Measurements from ENCODE around the gene INPP5B. TPM values are rescaled to one million over a fixed set of nuclear protein-coding genes. Genes with fewer than 3 reads are reported as not detected.

Gene INPP5B
- total and polyA plus RNA-seq, 9 of the 15 experiments (the other 6 are each of a cell fraction or from before 2014, with no cell fraction given): 14.1 to 28.7 (median 20.9) TPM

DNA sequence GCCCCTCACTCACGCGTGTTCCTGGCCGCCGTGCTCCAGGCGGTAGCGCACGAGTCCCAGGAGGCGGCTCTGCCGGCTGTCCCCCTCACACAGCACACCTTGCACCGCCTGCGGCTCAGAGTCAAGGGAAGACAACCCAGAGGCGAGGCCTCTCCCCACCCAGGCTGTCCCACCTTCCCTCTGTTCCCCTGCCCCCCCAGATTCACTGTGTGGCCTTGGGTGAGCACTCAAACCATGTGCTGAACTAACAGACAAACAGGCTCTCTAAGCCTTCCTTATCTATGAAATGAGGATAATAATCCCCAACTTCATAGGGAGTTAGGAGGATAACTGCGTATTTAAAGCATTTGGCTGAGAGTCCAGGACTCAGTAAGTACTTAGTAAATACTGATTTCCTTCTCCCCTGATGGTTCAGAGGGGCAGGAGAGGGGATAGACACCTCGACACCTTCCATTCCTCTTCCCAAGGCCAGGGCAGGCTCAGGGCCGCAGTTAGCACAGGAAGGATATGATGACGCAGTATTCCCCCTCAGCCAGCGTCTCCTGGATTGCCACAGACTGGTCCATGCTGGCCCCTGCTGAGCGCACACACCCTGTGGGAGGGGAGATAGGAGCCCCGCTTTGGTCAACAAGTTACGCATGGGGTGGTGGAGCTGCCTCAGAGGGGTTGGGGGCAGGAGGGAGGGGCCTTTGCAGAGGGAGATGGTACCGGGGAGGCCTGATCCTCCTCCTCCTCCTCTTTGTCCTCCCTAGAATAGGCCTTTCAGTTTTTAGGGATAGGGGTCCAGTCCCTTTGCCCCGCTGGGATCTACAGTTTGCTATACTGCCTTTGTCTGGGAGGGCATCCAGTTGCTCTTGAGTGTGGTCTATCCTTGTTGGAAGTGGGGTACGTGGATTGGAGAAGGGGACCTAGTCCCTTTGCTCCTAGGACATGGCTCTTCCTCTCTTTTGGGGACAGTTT, 830 bp downstream of the INPP5B start (continued):
- no peak for TF ChIP-seq IRF9 (tag; IDR thresholded peaks at IDR 0.05)
- no peak for TF ChIP-seq HDAC2 (IDR thresholded peaks at IDR 0.05)
- TF ChIP-seq ASH1L (IDR thresholded peaks at IDR 0.05; ENCODE audit: borderline replicate concordance, low read depth, partially characterized antibody): no peak
- TF ChIP-seq CSDE1 (IDR thresholded peaks at IDR 0.05): no peak
- TF ChIP-seq ZBTB12 (CRISPR knock-in tag; IDR thresholded peaks at IDR 0.05): no peak
- peak; percentile 3; the same call in 1 of the 2 replicates for TF ChIP-seq POLR2A (conservative IDR thresholded peaks at IDR 0.05)
- TF ChIP-seq ATF7 (IDR thresholded peaks at IDR 0.05): peak; percentile 37; the same call in 1 of the 2 replicates
- TF ChIP-seq MNT (conservative IDR thresholded peaks at IDR 0.05): peak; percentile 28 to 29; a peak in 2 of 4 replicates
- TF ChIP-seq ZNF174 (CRISPR knock-in tag; IDR thresholded peaks at IDR 0.05): no peak
- TF ChIP-seq PHTF2 (CRISPR knock-in tag; IDR thresholded peaks at IDR 0.05): no peak
- TF ChIP-seq RNF2 (IDR thresholded peaks at IDR 0.05): 0 out of 2 replicates have a peak, but pooled peaks have one; percentile 2
- TF ChIP-seq, protein P1, sequence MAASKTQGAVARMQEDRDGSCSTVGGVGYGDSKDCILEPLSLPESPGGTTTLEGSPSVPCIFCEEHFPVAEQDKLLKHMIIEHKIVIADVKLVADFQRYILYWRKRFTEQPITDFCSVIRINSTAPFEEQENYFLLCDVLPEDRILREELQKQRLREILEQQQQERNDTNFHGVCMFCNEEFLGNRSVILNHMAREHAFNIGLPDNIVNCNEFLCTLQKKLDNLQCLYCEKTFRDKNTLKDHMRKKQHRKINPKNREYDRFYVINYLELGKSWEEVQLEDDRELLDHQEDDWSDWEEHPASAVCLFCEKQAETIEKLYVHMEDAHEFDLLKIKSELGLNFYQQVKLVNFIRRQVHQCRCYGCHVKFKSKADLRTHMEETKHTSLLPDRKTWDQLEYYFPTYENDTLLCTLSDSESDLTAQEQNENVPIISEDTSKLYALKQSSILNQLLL (CRISPR knock-in tag; IDR thresholded peaks at IDR 0.05; ENCODE audit: borderline replicate concordance): no peak
- TF ChIP-seq, protein P2, sequence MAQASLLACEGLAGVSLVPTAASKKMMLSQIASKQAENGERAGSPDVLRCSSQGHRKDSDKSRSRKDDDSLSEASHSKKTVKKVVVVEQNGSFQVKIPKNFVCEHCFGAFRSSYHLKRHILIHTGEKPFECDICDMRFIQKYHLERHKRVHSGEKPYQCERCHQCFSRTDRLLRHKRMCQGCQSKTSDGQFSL (CRISPR knock-in tag; IDR thresholded peaks at IDR 0.05): 0 out of 2 replicates have a peak, but pooled peaks have one; percentile 5
- TF ChIP-seq, protein P2 (tag; IDR thresholded peaks at IDR 0.05): no peak
- TF ChIP-seq SREBF1 (IDR thresholded peaks at IDR 0.05; ENCODE audit: borderline replicate concordance, low read depth, low read length): no peak
- no peak for TF ChIP-seq ETS2 (tag; IDR thresholded peaks at IDR 0.05; ENCODE audit: borderline replicate concordance, poor library complexity, severe bottlenecking)
- no peak for TF ChIP-seq HNRNPL (IDR thresholded peaks at IDR 0.05; ENCODE audit: low read depth, low read length)
- TF ChIP-seq ZNF507 (tag; conservative IDR thresholded peaks at IDR 0.05): no peak
- no peak for TF ChIP-seq ZNF384 (IDR thresholded peaks at IDR 0.05; ENCODE audit: low read depth, low read length)
- no peak for TF ChIP-seq ZNF324 (CRISPR knock-in tag; IDR thresholded peaks at IDR 0.05)
- TF ChIP-seq, protein P3, sequence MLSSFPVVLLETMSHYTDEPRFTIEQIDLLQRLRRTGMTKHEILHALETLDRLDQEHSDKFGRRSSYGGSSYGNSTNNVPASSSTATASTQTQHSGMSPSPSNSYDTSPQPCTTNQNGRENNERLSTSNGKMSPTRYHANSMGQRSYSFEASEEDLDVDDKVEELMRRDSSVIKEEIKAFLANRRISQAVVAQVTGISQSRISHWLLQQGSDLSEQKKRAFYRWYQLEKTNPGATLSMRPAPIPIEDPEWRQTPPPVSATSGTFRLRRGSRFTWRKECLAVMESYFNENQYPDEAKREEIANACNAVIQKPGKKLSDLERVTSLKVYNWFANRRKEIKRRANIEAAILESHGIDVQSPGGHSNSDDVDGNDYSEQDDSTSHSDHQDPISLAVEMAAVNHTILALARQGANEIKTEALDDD (IDR thresholded peaks at IDR 0.05): no peak

All from K562 (cell line).